H1 (cell line): Measurements from ENCODE around the gene PRAME. TPM values are rescaled to one million over a fixed set of nuclear protein-coding genes. Genes with fewer than 3 reads are reported as not detected.

ENCODE experiments used
- CTCF ChIA-PET: fragments of 300-600 bp; sonication (Branson Sonifier 250); formaldehyde crosslinking; loops from one replicate; lab custom pipeline; 2021; ENCODE audit not compliant: partially characterized antibody; lab: Charles Lee
- POLR2A ChIA-PET: fragments of 300-600 bp; sonication (Branson Sonifier 250); formaldehyde crosslinking; loops from one replicate; lab custom pipeline; 2021; ENCODE audit warnings: inconsistent platforms; ENCODE audit not compliant: partially characterized antibody; lab: Charles Lee
- DNase-seq, 2 experiments: peaks; one replicate each; pipeline versions ENCODE4 v3.0.0 to v3.0.0-alpha.2; 2010 to 2022; ENCODE audit warnings: low spot score in 2 of 2, low read depth in 1 of 2, mixed read lengths in 1 of 2
- FAIRE-seq: peaks from 2 replicates; lab custom pipeline; 2011; peaks lifted over from hg19 to GRCh38; lab: Jason Lieb, UNC
- H2AFZ ChIP-seq: 2 replicates; pipeline ENCODE4 v1.8.1; 2012; ENCODE audit warnings: low read length, inconsistent platforms
- H2AK5ac ChIP-seq: 2 replicates; pipeline ENCODE4 v1.6.1; 2013; ENCODE audit warnings: low read depth, low read length
- H2BK120ac ChIP-seq: replicated peaks from 2 replicates; pipeline ENCODE3; 2013; ENCODE audit warnings: low read depth, low read length, inconsistent platforms
- H2BK12ac ChIP-seq: 2 replicates; pipeline ENCODE4 v1.6.1; 2013; ENCODE audit warnings: low read depth, low read length
- H2BK15ac ChIP-seq: 2 replicates; pipeline ENCODE4 v1.6.1; 2013; ENCODE audit warnings: low read length
- H2BK20ac ChIP-seq: 2 replicates; pipeline ENCODE4 v1.6.1; 2013; ENCODE audit warnings: low read length
- H2BK5ac ChIP-seq: 2 replicates; pipeline ENCODE4 v1.6.1; 2013; ENCODE audit warnings: low read depth, low read length
- H3K14ac ChIP-seq: 2 replicates; pipeline ENCODE4 v1.6.1; 2013; ENCODE audit warnings: inconsistent platforms; ENCODE audit not compliant: insufficient read length
- H3K18ac ChIP-seq: 2 replicates; pipeline ENCODE4 v1.6.1; 2013; ENCODE audit warnings: low read length; ENCODE audit errors: extremely low read depth
- H3K23ac ChIP-seq: 2 replicates; pipeline ENCODE4 v1.6.1; 2013; ENCODE audit warnings: inconsistent platforms; ENCODE audit not compliant: insufficient read length
- H3K23me2 ChIP-seq: 2 replicates; pipeline ENCODE4 v1.6.1; 2013; ENCODE audit warnings: low read depth, low read length
- H3K27ac ChIP-seq: 2 replicates; pipeline ENCODE4 v1.6.1; 2011; ENCODE audit warnings: low read depth, low read length, inconsistent platforms
- H3K27me3 ChIP-seq, 4 experiments: replicated peaks in 1 of 4; 1 replicate in 1 of 4; 2 replicates in 3 of 4; pipeline versions ENCODE4 v1.6.1 to v1.8.1; 2011 to 2013; ENCODE audit warnings: low read length in 3 of 4, mild to moderate bottlenecking in 3 of 4, inconsistent platforms in 2 of 4, mixed read lengths in 2 of 4, moderate library complexity in 1 of 4; ENCODE audit not compliant: control insufficient read depth in 3 of 4, insufficient read depth in 3 of 4; ENCODE audit errors: extremely low read depth in 1 of 4
- H3K36me3 ChIP-seq, 4 experiments: 2 replicates each; pipeline versions ENCODE4 v1.6.1 to v1.8.1; 2011 to 2013; ENCODE audit warnings: mild to moderate bottlenecking in 4 of 4, low read length in 3 of 4, moderate library complexity in 2 of 4, control low read depth in 1 of 4, inconsistent platforms in 1 of 4; ENCODE audit not compliant: insufficient read depth in 4 of 4, control insufficient read depth in 2 of 4
- H3K4ac ChIP-seq: replicated peaks from 2 replicates; pipeline ENCODE3; 2013; ENCODE audit warnings: low read length, low read depth, mixed read lengths, inconsistent platforms; ENCODE audit not compliant: insufficient read length
- H3K4me1 ChIP-seq, 4 experiments: replicated peaks in 1 of 4; 1 replicate in 1 of 4; 2 replicates in 3 of 4; pipeline versions ENCODE4 v1.6.1 to v1.8.1; 2011 to 2013; ENCODE audit warnings: low read length in 3 of 4, inconsistent platforms in 2 of 4, mixed read lengths in 1 of 4; ENCODE audit not compliant: insufficient read depth in 4 of 4, control insufficient read depth in 3 of 4
- H3K4me2 ChIP-seq, 2 experiments: 2 replicates each; pipeline versions ENCODE4 v1.6.1 to v1.8.1; 2011 to 2013; ENCODE audit warnings: low read depth in 2 of 2, low read length in 2 of 2, control low read depth in 1 of 2, inconsistent platforms in 1 of 2, mild to moderate bottlenecking in 1 of 2; ENCODE audit not compliant: insufficient read depth in 1 of 2
- H3K4me3 ChIP-seq, 4 experiments: fragments of 200-600, 300-600 bp in 1 of 4; sonication (generic), shearing (Covaris generic), sonication (Bioruptor Twin) in 1 of 4; 2 replicates each; pipeline versions ENCODE4 v1.5.1 to v1.8.1; 2011 to 2016; ENCODE audit warnings: low read length in 4 of 4, low read depth in 3 of 4, control low read depth in 2 of 4, inconsistent platforms in 2 of 4, mild to moderate bottlenecking in 2 of 4, mixed read lengths in 1 of 4, moderate library complexity in 1 of 4; ENCODE audit not compliant: insufficient read depth in 2 of 4; ENCODE audit errors: extremely low read depth in 1 of 4
- H3K56ac ChIP-seq: replicated peaks from 2 replicates; pipeline ENCODE3; 2013; ENCODE audit warnings: low read depth, mild to moderate bottlenecking, mixed read lengths, low read length, inconsistent platforms; ENCODE audit not compliant: insufficient read length
- H3K79me1 ChIP-seq: 2 replicates; pipeline ENCODE4 v1.6.1; 2013; ENCODE audit warnings: low read depth, low read length, control low read depth
- H3K79me2 ChIP-seq, 2 experiments: 2 replicates each; pipeline versions ENCODE4 v1.6.1 to v1.8.1; 2012 to 2013; ENCODE audit warnings: low read length in 2 of 2, mild to moderate bottlenecking in 2 of 2, inconsistent platforms in 1 of 2; ENCODE audit not compliant: insufficient read depth in 2 of 2, control insufficient read depth in 1 of 2
- H3K9ac ChIP-seq, 4 experiments: replicated peaks in 1 of 4; 1 replicate in 1 of 4; 2 replicates in 3 of 4; pipeline versions ENCODE4 v1.6.1 to v1.8.1; 2011 to 2013; ENCODE audit warnings: low read depth in 3 of 4, low read length in 3 of 4, control low read depth in 2 of 4, mild to moderate bottlenecking in 2 of 4, moderate library complexity in 2 of 4, inconsistent platforms in 1 of 4; ENCODE audit errors: extremely low read depth in 1 of 4
- H3K9me3 ChIP-seq, 2 experiments: 2 replicates each; pipeline versions ENCODE4 v1.6.1 to v1.8.1; 2012 to 2013; ENCODE audit warnings: mild to moderate bottlenecking in 2 of 2, moderate library complexity in 2 of 2, control low read depth in 1 of 2, inconsistent platforms in 1 of 2, low read depth in 1 of 2, low read length in 1 of 2, mixed read lengths in 1 of 2; ENCODE audit not compliant: insufficient read depth in 2 of 2
- H4K20me1 ChIP-seq, 2 experiments: replicated peaks in 1 of 2; 2 replicates each; pipeline versions ENCODE3 to v1.8.1; 2011 to 2013; ENCODE audit warnings: inconsistent platforms in 2 of 2, low read length in 2 of 2, mild to moderate bottlenecking in 1 of 2; ENCODE audit not compliant: insufficient read depth in 2 of 2, control insufficient read depth in 1 of 2
- H4K5ac ChIP-seq: 2 replicates; pipeline ENCODE4 v1.6.1; 2013; ENCODE audit warnings: low read length, low read depth, mixed read lengths, inconsistent platforms; ENCODE audit not compliant: insufficient read length
- H4K8ac ChIP-seq: 2 replicates; pipeline ENCODE4 v1.8.0; 2013; ENCODE audit warnings: mild to moderate bottlenecking, moderate library complexity, low read length, inconsistent platforms; ENCODE audit not compliant: insufficient read depth; ENCODE audit errors: extremely low read depth
- H4K91ac ChIP-seq: replicated peaks from 2 replicates; pipeline ENCODE3; 2013; ENCODE audit warnings: low read length, mixed read lengths, inconsistent platforms; ENCODE audit not compliant: insufficient read length
- CBX5 ChIP-seq: fragments of 300-800, 300-1000 bp; sonication (generic); IDR thresholded peaks from 2 replicates; pipeline ENCODE4 v1.7.1; 2016; ENCODE audit warnings: antibody characterized with exemption, low read length, low read depth
- EZH2 ChIP-seq: fragments of 200-600 bp; sonication (generic); IDR thresholded peaks from 2 replicates; pipeline ENCODE4 v1.7.1; 2012; ENCODE audit warnings: low read depth, mild to moderate bottlenecking, moderate library complexity, low read length, inconsistent platforms; ENCODE audit not compliant: severe bottlenecking
- NRF1 ChIP-seq: IDR thresholded peaks from 2 replicates; pipeline ENCODE4 v1.6.1; 2011; ENCODE audit warnings: mild to moderate bottlenecking, low read depth, low read length, improper control_type of control experiment
- RXRA ChIP-seq: IDR thresholded peaks from 2 replicates; pipeline ENCODE4 v1.6.1; 2011; ENCODE audit warnings: low read depth, mild to moderate bottlenecking, low read length, moderate library complexity; ENCODE audit not compliant: insufficient read depth
- TAF1 ChIP-seq: IDR thresholded peaks from 2 replicates; pipeline ENCODE4 v1.6.1; 2011; ENCODE audit warnings: mild to moderate bottlenecking, low read depth, low read length
- WGBS, 2 experiments: shearing (Covaris generic) in 1 of 2; methylation state at CpG; one replicate each; pipeline versions ENCODE4 v1.1.6 to v1.1.7; 2013 to 2015; ENCODE audit warnings: low lambda C conversion rate in 2 of 2, mixed read lengths in 2 of 2, inconsistent platforms in 1 of 2, low coverage in 1 of 2, missing lambda C conversion rate in 1 of 2; ENCODE audit not compliant: insufficient replicate concordance in 2 of 2, insufficient coverage in 1 of 2, insufficient read length in 1 of 2; ENCODE audit errors: extremely low coverage in 1 of 2, missing lambda C conversion rate in 1 of 2; 5-methylcytosine and 5-hydroxymethylcytosine counted together
- polyA plus RNA-seq, 7 experiments: library from polyadenylated mRNA; depleted of rRNA in 3 of 7; stranded (reverse) in 5 of 7; unstranded in 2 of 7; fragments of >200 nt in 5 of 7; fragments of 200-250 nt in 2 of 7; gene quantifications; 1 replicate in 5 of 7; 2 replicates in 1 of 7; 4 replicates in 1 of 7; pipeline versions ENCODE4 v1.2.1 to v1.2.3, GENCODE V29; 2011 to 2013; ENCODE audit warnings: missing spikeins in 2 of 7, mixed read lengths in 2 of 7
- total RNA-seq: library from RNA; stranded (reverse); fragmentation: NEBNext Ultra II Directional; extraction: Animal tissue kit (Norgen Biotek cat#: 25700); gene quantifications from 2 replicates; pipeline ENCODE4 v1.2.1, GENCODE V29; 2021
- TF ChIP-seq, protein P1 (sequence below): IDR thresholded peaks from 2 replicates; pipeline ENCODE4 v1.6.1; 2012; ENCODE audit warnings: inconsistent platforms
- TF ChIP-seq, protein P2 (sequence below), 3 experiments: IDR thresholded peaks; 1 replicate in 2 of 3; 2 replicates in 1 of 3; pipeline versions ENCODE4 v1.5.1 to v1.6.1; 2011; ENCODE audit warnings: low read length in 3 of 3, mild to moderate bottlenecking in 3 of 3, inconsistent platforms in 2 of 3, low read depth in 1 of 3, moderate library complexity in 1 of 3; ENCODE audit not compliant: insufficient read depth in 1 of 3; ENCODE audit errors: control extremely low read depth in 1 of 3

Gene PRAME
- total and polyA plus RNA-seq, 2 of the 8 experiments (the other 6 are each of a cell fraction or from before 2014, with no cell fraction given) = 0.15 to 1.1 TPM

DNA sequence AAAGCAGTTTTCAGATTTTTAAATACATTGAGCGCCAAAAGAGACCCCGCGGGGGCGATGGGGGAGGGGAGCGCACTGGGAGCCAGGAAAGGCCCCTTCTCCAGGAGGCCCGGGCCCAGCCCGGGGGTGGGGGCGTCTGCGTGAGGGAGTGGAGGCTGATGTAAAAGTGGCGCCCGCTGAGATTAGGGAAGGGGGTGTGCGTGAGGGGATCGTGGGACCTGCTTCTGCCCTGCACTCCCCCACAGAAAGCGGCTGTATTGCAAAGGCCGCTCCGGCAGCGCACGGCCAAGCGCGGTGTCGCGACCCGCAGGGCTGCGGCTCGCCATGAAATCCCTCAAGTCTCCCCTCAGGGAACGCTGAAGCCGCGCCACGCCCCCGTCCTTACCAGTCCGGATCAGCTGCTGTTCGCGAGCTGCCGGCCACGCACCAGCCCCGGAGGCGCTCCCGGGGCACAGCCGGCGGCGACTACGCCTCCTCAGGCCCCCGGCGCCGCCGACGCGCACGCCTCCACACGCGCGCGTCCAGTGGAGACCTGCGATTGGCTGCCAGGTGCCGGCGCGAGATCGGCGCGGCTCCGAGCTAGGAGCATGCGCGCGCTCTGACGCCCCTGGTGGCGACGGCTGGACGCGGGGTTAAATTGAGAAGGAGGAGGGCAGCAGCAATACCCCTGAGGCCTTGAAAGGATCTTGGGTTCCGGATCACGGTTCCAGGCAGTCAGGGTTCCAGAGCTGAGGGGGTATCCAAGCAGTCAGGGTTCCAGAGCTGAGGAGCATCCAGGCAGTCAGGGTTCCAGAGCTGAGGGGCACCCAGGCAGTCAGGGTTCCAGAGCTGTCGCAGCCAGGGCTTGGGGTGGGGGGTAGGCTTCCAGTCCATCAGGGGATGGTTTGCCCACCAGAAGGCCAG is 50.5 kb downstream of the PRAME start, which contains the start of gene ZNF280B:
Gene ZNF280B (minus strand): TSS at position 469 of the 903 bp plus-strand sequence. CDS start 19,344 bp downstream, outside the sequence.
- H2BK120ac ChIP-seq = no peak within 1 kb of the TSS
- peaks cover 0 to 10% (median 5%) of the 10 kb centered on the region in 4 experiments; a peak in 4 of 7 replicates for H3K27me3 ChIP-seq
- peak within 1 kb of the TSS; percentile 54 to 95 (median 88) for H3K4me3 ChIP-seq
- no peaks in the 10 kb centered on the region; a peak in 1 of 4 replicates for H3K9me3 ChIP-seq
- peak within 1 kb of the TSS; percentile 53 to 78 (median 72) for H3K9ac ChIP-seq
- H3K23me2 ChIP-seq = no peaks in the 10 kb centered on the region; the same call in 1 of the 2 replicates
- no peak within 1 kb of the TSS for H2BK15ac ChIP-seq
- H2AFZ ChIP-seq = peak within 1 kb of the TSS; percentile 98
- H3K18ac ChIP-seq = peak within 1 kb of the TSS; percentile 48; the same call in 1 of the 2 replicates
- no peak within 1 kb of the TSS for H2BK12ac ChIP-seq
- no peak within 1 kb of the TSS; the same call in 1 of the 2 replicates for H2BK5ac ChIP-seq
- DNase-seq (peak; percentile 9 to 92), FAIRE-seq (no peak)
- 0 out of 2 replicates have a peak within 1 kb of the TSS, but pooled peaks have one; percentile 10 for H3K27ac ChIP-seq
- ChIA-PET POLR2A (no interaction called here), CTCF (interaction anchor here (0.7 to 2.1 kb wide), 17 partner anchors 9 to 1100 kb away, joined by 3 to 9 read pairs (median 5); partner anchors contain the start of gene ZNF280A)
- H3K79me1 ChIP-seq = no peaks in the 10 kb centered on the region
- no peaks in the 10 kb centered on the region for H3K4me1 ChIP-seq
- no peak within 1 kb of the TSS for H3K14ac ChIP-seq
- H4K5ac ChIP-seq = no peak within 1 kb of the TSS
- peaks cover 0 to 6% of the 10 kb centered on the region in 2 experiments; a peak in 2 of 4 replicates for H3K79me2 ChIP-seq
- H4K20me1 ChIP-seq = peaks cover 0 to 1% of the 10 kb centered on the region in 2 experiments
- H4K8ac ChIP-seq = peak within 1 kb of the TSS; percentile 87; the same call in 1 of the 2 replicates
- H3K4ac ChIP-seq = no peak within 1 kb of the TSS
- peak within 1 kb of the TSS; percentile 68 to 72 for H3K4me2 ChIP-seq
- no peak within 1 kb of the TSS for H2BK20ac ChIP-seq
- peaks cover 0 to 12% (median 2%) of the 10 kb centered on the region in 4 experiments; a peak in 5 of 8 replicates for H3K36me3 ChIP-seq
- no peak within 1 kb of the TSS for H3K23ac ChIP-seq
- no peak within 1 kb of the TSS for H4K91ac ChIP-seq
- no peak within 1 kb of the TSS for H2AK5ac ChIP-seq
- peak within 1 kb of the TSS; percentile 88 for H3K56ac ChIP-seq
- 6% methylated on average over 44 of the region's 72 CpGs; no CpG with 5 or more reads in 1 of the 2 experiments for WGBS, 2 experiments
- TF ChIP-seq, protein P1, sequence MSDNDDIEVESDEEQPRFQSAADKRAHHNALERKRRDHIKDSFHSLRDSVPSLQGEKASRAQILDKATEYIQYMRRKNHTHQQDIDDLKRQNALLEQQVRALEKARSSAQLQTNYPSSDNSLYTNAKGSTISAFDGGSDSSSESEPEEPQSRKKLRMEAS = peak; percentile 61
- no peak for TF ChIP-seq RXRA
- TF ChIP-seq CBX5 = no peak
- peak; percentile 63 for TF ChIP-seq NRF1
- TF ChIP-seq, protein P2, sequence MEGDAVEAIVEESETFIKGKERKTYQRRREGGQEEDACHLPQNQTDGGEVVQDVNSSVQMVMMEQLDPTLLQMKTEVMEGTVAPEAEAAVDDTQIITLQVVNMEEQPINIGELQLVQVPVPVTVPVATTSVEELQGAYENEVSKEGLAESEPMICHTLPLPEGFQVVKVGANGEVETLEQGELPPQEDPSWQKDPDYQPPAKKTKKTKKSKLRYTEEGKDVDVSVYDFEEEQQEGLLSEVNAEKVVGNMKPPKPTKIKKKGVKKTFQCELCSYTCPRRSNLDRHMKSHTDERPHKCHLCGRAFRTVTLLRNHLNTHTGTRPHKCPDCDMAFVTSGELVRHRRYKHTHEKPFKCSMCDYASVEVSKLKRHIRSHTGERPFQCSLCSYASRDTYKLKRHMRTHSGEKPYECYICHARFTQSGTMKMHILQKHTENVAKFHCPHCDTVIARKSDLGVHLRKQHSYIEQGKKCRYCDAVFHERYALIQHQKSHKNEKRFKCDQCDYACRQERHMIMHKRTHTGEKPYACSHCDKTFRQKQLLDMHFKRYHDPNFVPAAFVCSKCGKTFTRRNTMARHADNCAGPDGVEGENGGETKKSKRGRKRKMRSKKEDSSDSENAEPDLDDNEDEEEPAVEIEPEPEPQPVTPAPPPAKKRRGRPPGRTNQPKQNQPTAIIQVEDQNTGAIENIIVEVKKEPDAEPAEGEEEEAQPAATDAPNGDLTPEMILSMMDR (IDR thresholded peaks at IDR 0.05; ENCODE audit: control extremely low read depth in 1 of 3, insufficient read depth in 1 of 3, low read depth in 1 of 3, low read length in 3 of 3) = peak; percentile 72 to 89 (median 86)
- TF ChIP-seq TAF1 = peak; percentile 70; the same call in 1 of the 2 replicates
- TF ChIP-seq EZH2 = no peak
